K562 (cell line): Measurements from ENCODE around the gene PRRT1. TPM values are rescaled to one million over a fixed set of nuclear protein-coding genes. Genes with fewer than 3 reads are reported as not detected.

Experiments
- ATF7 ChIP-seq: fragments of 450-650 bp; IDR thresholded peaks from 2 replicates; pipeline ENCODE4 v1.7.1; 2014; ENCODE audit warnings: mild to moderate bottlenecking, moderate library complexity
- BRD9 ChIP-seq: fragments of 450-650 bp; IDR thresholded peaks from 2 replicates; pipeline ENCODE4 v1.6.1; 2018; ENCODE audit warnings: low read depth; ENCODE audit not compliant: partially characterized antibody
- IRF2 ChIP-seq: sonication (generic); formaldehyde crosslinking; IDR thresholded peaks from 2 replicates; pipeline ENCODE4 v1.8.1; 2022; ENCODE audit warnings: mild to moderate bottlenecking, missing genetic modification reagents
- LEF1 ChIP-seq: fragments of 450-650 bp; IDR thresholded peaks from 2 replicates; pipeline ENCODE4 v1.6.1; 2016; ENCODE audit warnings: mild to moderate bottlenecking
- POLR2AphosphoS5 ChIP-seq: IDR thresholded peaks from 2 replicates; pipeline ENCODE4 v1.6.1; 2011; ENCODE audit warnings: mild to moderate bottlenecking, low read depth, low read length, moderate library complexity; ENCODE audit not compliant: control insufficient read depth, insufficient read depth
- RBFOX2 ChIP-seq: fragments of 200-400 bp; formaldehyde crosslinking; IDR thresholded peaks from 2 replicates; pipeline ENCODE4 v1.6.1; 2017; ENCODE audit warnings: low read depth, mild to moderate bottlenecking, low read length, moderate library complexity
- SREBF1 ChIP-seq: fragments of 150-350 bp; IDR thresholded peaks from 2 replicates; pipeline ENCODE4 v1.6.1; 2014; ENCODE audit warnings: antibody characterized with exemption, low read depth, low read length, borderline replicate concordance
- TCFL5 ChIP-seq: fragments of 250-450 bp; sonication (Bioruptor Pico); conservative IDR thresholded peaks from 2 replicates; pipeline ENCODE4 v1.6.1; 2021; ENCODE audit warnings: mild to moderate bottlenecking, moderate library complexity, matching md5 sums
- ZBTB11 ChIP-seq, 3 experiments: fragments of 200-800 bp in 1 of 3; fragments of 250-450 bp in 1 of 3; fragments of 450-650 bp in 1 of 3; sonication (Bioruptor Pico) in 1 of 3; sonication (Bioruptor generic) in 1 of 3; formaldehyde crosslinking in 1 of 3; IDR thresholded peaks; 2 replicates each; pipeline versions ENCODE4 v1.6.1 to v1.8.0; 2016 to 2022; ENCODE audit warnings: mild to moderate bottlenecking in 2 of 3, missing genetic modification characterization in 2 of 3, missing compliant biosample characterization in 1 of 3, moderate library complexity in 1 of 3
- ZBTB33 ChIP-seq: sonication (generic); formaldehyde crosslinking; IDR thresholded peaks from 2 replicates; pipeline ENCODE4 v1.8.1; 2023; ENCODE audit warnings: mild to moderate bottlenecking, missing genetic modification reagents
- ZBTB49 ChIP-seq: sonication (generic); formaldehyde crosslinking; IDR thresholded peaks from 2 replicates; pipeline ENCODE4 v1.8.0; 2022; ENCODE audit warnings: missing genetic modification reagents, mild to moderate bottlenecking, borderline replicate concordance
- ZNF592 ChIP-seq: fragments of 450-650 bp; IDR thresholded peaks from 2 replicates; pipeline ENCODE4 v1.6.1; 2017; ENCODE audit warnings: antibody characterized with exemption, mild to moderate bottlenecking
- ZSCAN29 ChIP-seq: fragments of 450-650 bp; IDR thresholded peaks from 2 replicates; pipeline ENCODE4 v1.6.1; 2017
- polyA plus RNA-seq, 8 experiments: library from polyadenylated mRNA; depleted of rRNA in 4 of 8; stranded (reverse) in 5 of 8; unstranded in 3 of 8; fragments of >200 nt; fragmentation: Nextera tagmentation in 2 of 8; fragmentation: Illumina TruSeq in 1 of 8; extraction: Ambion mirVana in 2 of 8; extraction: Trizol in 1 of 8; gene quantifications; 2 replicates each; pipeline versions ENCODE4 v1.2.1 to v1.2.3, GENCODE V29; 2011 to 2014; ENCODE audit warnings: inconsistent platforms in 1 of 8, missing spikeins in 1 of 8
- total RNA-seq, 7 experiments: library from RNA; depleted of rRNA in 6 of 7; stranded (reverse); fragments of >200 nt in 6 of 7; fragmentation: Illumina TruSeq in 2 of 7; extraction: Trizol in 2 of 7; gene quantifications; 2 replicates each; pipeline versions ENCODE4 v1.2.1 to v1.2.3, GENCODE V29; 2011 to 2021; ENCODE audit warnings: low replicate concordance in 1 of 7

Gene PRRT1
- total and polyA plus RNA-seq, 9 of the 15 experiments (the other 6 are each of a cell fraction or from before 2014, with no cell fraction given): 0.14 to 3.5 (median 0.41) TPM

GRCh38 chr6:32153564-32154513, 2.1 kb upstream of the PRRT1 start, which contains the start of gene PPT2 (continued):
- peak in 1 of 3 experiments; percentile 73; a peak in 2 of 6 replicates for TF ChIP-seq ZBTB11 (CRISPR knock-in tag; IDR thresholded peaks at IDR 0.05)
- TF ChIP-seq BRD9: no peak
- peak; percentile 83 for TF ChIP-seq LEF1
- peak; percentile 32; the same call in 1 of the 2 replicates for TF ChIP-seq ZBTB33 (CRISPR knock-in tag)
- peak; percentile 99 for TF ChIP-seq ATF7
- TF ChIP-seq ZBTB49 (CRISPR knock-in tag): no peak
- peak; percentile 75 for TF ChIP-seq ZNF592
- TF ChIP-seq TCFL5 (CRISPR knock-in tag): no peak
- TF ChIP-seq SREBF1: peak; percentile 38; the same call in 1 of the 2 replicates
- peak; percentile 57 for TF ChIP-seq POLR2AphosphoS5
- TF ChIP-seq RBFOX2: peak; percentile 80
- no peak for TF ChIP-seq ZSCAN29
- TF ChIP-seq IRF2 (CRISPR knock-in tag): no peak
